A172 (cell line): ENCODE results near the gene DDX3X. TPM values are rescaled to one million over a fixed set of nuclear protein-coding genes. Genes with fewer than 3 reads are reported as not detected.
"Not testable (repeated sequence)": the region's sequence is repeated elsewhere in the genome, so short reads cannot be mapped to it uniquely, and the experiment has no call there.

Experiments
- DNase-seq: peaks from one replicate; pipeline ENCODE4 v3.0.0-alpha.2; 2015; ENCODE audit warnings: low spot score
- total RNA-seq: library from RNA; depleted of rRNA; stranded (reverse); fragments of >200 nt; shearing (Covaris generic); gene quantifications from 2 replicates; pipeline ENCODE4 v1.2.3, GENCODE V29; 2014

Gene DDX3X
- total RNA-seq, 1 experiment from 2014 or later: 219 TPM

- DNase-seq: not testable (repeated sequence)
Measured at GRCh38 chrX:41371575-41371974, 37.6 kb downstream of the DDX3X start.

GRCh38 chrX:41373989-41374606, 40.1 kb downstream of the DDX3X start:
- no peak for DNase-seq

GRCh38 chrX:41377624-41378023, 43.7 kb downstream of the DDX3X start:
- DNase-seq: no peak

- peak; percentile 79 for DNase-seq
Measured at GRCh38 chrX:41381685-41382084, 47.7 kb downstream of the DDX3X start.

GRCh38 chrX:41382714-41383645, 49.0 kb downstream of the DDX3X start:
- DNase-seq: peak; percentile 38

GRCh38 chrX:41384051-41384705, 50.2 kb downstream of the DDX3X start:
- peak; percentile 84 for DNase-seq

- DNase-seq: no peak
Measured at GRCh38 chrX:41386222-41386990, 52.4 kb downstream of the DDX3X start.

GRCh38 chrX:41388543-41388942, 54.6 kb downstream of the DDX3X start:
- DNase-seq: no peak

GRCh38 chrX:41389311-41389888, 55.4 kb downstream of the DDX3X start:
- DNase-seq: no peak

GRCh38 chrX:41390576-41390975, 56.6 kb downstream of the DDX3X start:
- not testable (repeated sequence) for DNase-seq

GRCh38 chrX:41391606-41392005, 57.6 kb downstream of the DDX3X start:
- no peak for DNase-seq

- no peak for DNase-seq
Measured at GRCh38 chrX:41394293-41394692, 60.3 kb downstream of the DDX3X start.

- no peak for DNase-seq
Measured at GRCh38 chrX:41397219-41397618, 63.3 kb downstream of the DDX3X start.

GRCh38 chrX:41397768-41398167, 63.8 kb downstream of the DDX3X start:
- DNase-seq: peak; percentile 8

GRCh38 chrX:41402556-41402955, 68.6 kb downstream of the DDX3X start:
- not testable (repeated sequence) for DNase-seq

- no peak for DNase-seq
Measured at GRCh38 chrX:41405551-41405950, 71.6 kb downstream of the DDX3X start.

- DNase-seq: peak; percentile 29
Measured at GRCh38 chrX:41406201-41406600, 72.2 kb downstream of the DDX3X start.

- DNase-seq: no peak
Measured at GRCh38 chrX:41407816-41408215, 73.9 kb downstream of the DDX3X start.

GRCh38 chrX:41408576-41408975, 74.6 kb downstream of the DDX3X start:
- no peak for DNase-seq

GRCh38 chrX:41409006-41409405, 75.0 kb downstream of the DDX3X start:
- no peak for DNase-seq

GRCh38 chrX:41411222-41411621, 77.3 kb downstream of the DDX3X start:
- DNase-seq: peak; percentile 39
